Neural progenitor cell (in vitro differentiated cells): Measurements from ENCODE around the gene EVI5L.

Experiments
- EZH2 ChIP-seq: fragments of 200-600 bp; sonication (generic); IDR thresholded peaks from 2 replicates; pipeline ENCODE4 v1.6.1; 2017; ENCODE audit warnings: antibody characterized with exemption, mild to moderate bottlenecking, moderate library complexity
- EZH2phosphoT487 ChIP-seq: fragments of 200-600 bp; sonication (generic); IDR thresholded peaks from 2 replicates; pipeline ENCODE4 v1.6.1; 2017; ENCODE audit warnings: antibody characterized with exemption
- TF ChIP-seq, protein P1 (sequence below): fragments of 200-600 bp; sonication (generic); IDR thresholded peaks from 2 replicates; pipeline ENCODE4 v1.5.1; 2017; ENCODE audit warnings: antibody characterized with exemption, mild to moderate bottlenecking

DNA sequence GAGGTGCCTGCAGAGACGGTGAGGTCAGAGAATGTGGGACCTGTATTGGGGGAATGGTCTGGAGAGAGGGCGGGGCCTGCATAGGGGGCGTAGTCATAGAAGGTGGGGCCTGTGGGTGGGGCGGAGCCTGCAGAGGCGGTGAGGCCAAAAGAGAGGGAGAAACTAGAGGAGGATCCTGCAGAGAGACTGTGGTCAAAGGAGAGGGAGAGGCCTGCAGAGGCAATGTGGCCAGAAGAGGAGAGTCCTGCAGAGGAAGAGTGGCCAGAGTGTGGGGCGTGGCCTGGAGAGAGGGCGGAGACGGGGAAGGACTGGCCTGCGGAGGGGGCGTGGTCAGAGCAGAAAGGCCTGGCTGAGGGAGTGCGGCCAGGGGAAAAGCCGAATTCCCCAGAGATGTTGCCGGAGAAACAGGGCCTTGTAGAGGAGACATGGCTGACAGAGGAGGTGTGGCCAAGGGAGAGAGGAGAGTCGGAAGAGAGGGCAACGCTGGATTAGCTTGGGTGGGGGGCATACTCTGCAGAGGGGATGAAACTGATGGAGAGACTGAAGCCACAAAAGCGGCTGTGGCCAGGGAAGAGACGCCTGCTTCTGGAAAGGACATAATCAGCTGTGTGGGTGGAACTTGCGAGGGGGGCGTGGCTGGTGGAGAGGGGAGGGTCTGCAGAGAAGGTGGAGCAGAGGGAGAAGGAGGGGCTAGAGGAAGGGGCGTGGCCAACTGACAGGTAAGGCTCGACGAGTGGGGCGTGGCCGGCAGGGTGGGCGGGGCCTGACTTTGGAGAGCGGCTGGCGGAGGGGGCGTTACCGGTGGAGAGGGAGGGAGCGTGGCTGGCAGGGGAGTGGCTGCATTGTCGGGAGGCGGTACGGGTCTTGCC lies 41.7 kb downstream of the EVI5L start:
- TF ChIP-seq, protein P1, sequence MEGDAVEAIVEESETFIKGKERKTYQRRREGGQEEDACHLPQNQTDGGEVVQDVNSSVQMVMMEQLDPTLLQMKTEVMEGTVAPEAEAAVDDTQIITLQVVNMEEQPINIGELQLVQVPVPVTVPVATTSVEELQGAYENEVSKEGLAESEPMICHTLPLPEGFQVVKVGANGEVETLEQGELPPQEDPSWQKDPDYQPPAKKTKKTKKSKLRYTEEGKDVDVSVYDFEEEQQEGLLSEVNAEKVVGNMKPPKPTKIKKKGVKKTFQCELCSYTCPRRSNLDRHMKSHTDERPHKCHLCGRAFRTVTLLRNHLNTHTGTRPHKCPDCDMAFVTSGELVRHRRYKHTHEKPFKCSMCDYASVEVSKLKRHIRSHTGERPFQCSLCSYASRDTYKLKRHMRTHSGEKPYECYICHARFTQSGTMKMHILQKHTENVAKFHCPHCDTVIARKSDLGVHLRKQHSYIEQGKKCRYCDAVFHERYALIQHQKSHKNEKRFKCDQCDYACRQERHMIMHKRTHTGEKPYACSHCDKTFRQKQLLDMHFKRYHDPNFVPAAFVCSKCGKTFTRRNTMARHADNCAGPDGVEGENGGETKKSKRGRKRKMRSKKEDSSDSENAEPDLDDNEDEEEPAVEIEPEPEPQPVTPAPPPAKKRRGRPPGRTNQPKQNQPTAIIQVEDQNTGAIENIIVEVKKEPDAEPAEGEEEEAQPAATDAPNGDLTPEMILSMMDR = no peak
- TF ChIP-seq EZH2 (no peak), EZH2phosphoT487 (no peak)
